Right cardiac atrium (tissue), 5 donors: ENCODE data around the gene ZNF516. TPM values are rescaled to one million over a fixed set of nuclear protein-coding genes. Genes with fewer than 3 reads are reported as not detected.

Experiments
- ATAC-seq, 2 donors: fragments of 200-7000 bp; cut with Tn5 transposase; one replicate each; pipeline versions ENCODE4 v1.8.0 to v1.9.1; 2020; ENCODE audit warnings: moderate library complexity in 2 of 2, mild to moderate bottlenecking in 1 of 2
- DNase-seq, 3 donors: peaks; one replicate each; pipeline ENCODE4 v3.0.0-alpha.2; 2020
- H3K27ac ChIP-seq: one replicate; pipeline ENCODE4 v1.5.1; 2013; ENCODE audit warnings: mild to moderate bottlenecking, low read length, control low read depth, moderate library complexity
- H3K27me3 ChIP-seq: one replicate; pipeline ENCODE4 v1.6.1; 2013; ENCODE audit not compliant: control insufficient read depth, insufficient read depth
- H3K4me1 ChIP-seq: one replicate; pipeline ENCODE4 v1.6.1; 2013; ENCODE audit warnings: low read length; ENCODE audit not compliant: control insufficient read depth, insufficient read depth
- H3K4me3 ChIP-seq: one replicate; pipeline ENCODE4 v1.5.1; 2013; ENCODE audit warnings: low read length, control low read depth
- H3K9me3 ChIP-seq: one replicate; pipeline ENCODE4 v1.6.1; 2013; ENCODE audit warnings: low read length; ENCODE audit not compliant: control insufficient read depth
- WGBS: extraction: QIAGEN DNeasy Blood & Tissue Kit; methylation state at CpG from one replicate; pipeline ENCODE4 v1.1.7; 2013; 5-methylcytosine and 5-hydroxymethylcytosine counted together
- intact Hi-C, 4 donors: fragments of 100-400 bp; cut with DNase I; formaldehyde crosslinking; loops; one replicate each; pipeline versions ENCODE4 v1.11.0 to v1.14.0; 2022 to 2023
- polyA plus RNA-seq: library from polyadenylated mRNA; stranded (reverse); fragments of 200-250 nt; gene quantifications from one replicate; pipeline ENCODE4 v1.2.3, GENCODE V29; 2013
- total RNA-seq, 4 donors: library from RNA; stranded (reverse); fragmentation: NEBNext Ultra II Directional; extraction: Animal tissue kit (Norgen Biotek cat#: 25700); gene quantifications; one replicate each; pipeline ENCODE4 v1.2.1, GENCODE V29; 2021
- donor health status: healthy with polysubstance abuse.
- donor health status: DM: no; HTN: yes; CAD: no.
- donor health status: DM: no; HTN: no; CAD: no.
- donor health status: DM: no; HTN: yes; CAD: no; lungs with severe emphysema.
- donor health status: DM: yes; HTN: yes; CAD: no.

ZNF516 gene
- total and polyA plus RNA-seq, 5 donors, result 4.8 to 16.2 (median 11.2) TPM

GRCh38 chr18:76376668-76377358, 118.2 kb downstream of the ZNF516 start:
- no peaks in the 10 kb centered on the region for H3K4me1 ChIP-seq
- no peaks in the 10 kb centered on the region for H3K27me3 ChIP-seq
- 88% methylated on average over 27 of the region's 27 CpGs for WGBS
- H3K27ac ChIP-seq, result no peak overlapping the region
- intact Hi-C loops, result no loop called here
- no peaks in the 10 kb centered on the region for H3K9me3 ChIP-seq
- ATAC-seq (no peak), DNase-seq (no peak)
- H3K4me3 ChIP-seq, result no peak overlapping the region

- no peaks in the 10 kb centered on the region for H3K9me3 ChIP-seq
- no peak overlapping the region for H3K4me3 ChIP-seq
- H3K27me3 ChIP-seq, result no peaks in the 10 kb centered on the region
- no peaks in the 10 kb centered on the region for H3K4me1 ChIP-seq
- H3K27ac ChIP-seq, result no peak overlapping the region
- DNase-seq (no peak), ATAC-seq (no peak)
- 92% methylated on average over 2 of the region's 2 CpGs for WGBS
- intact Hi-C loops, result no loop called here
Measured at GRCh38 chr18:76376225-76376624, 118.8 kb downstream of the ZNF516 start.

GRCh38 chr18:76374330-76375281, 120.4 kb downstream of the ZNF516 start:
- no peak overlapping the region for H3K4me3 ChIP-seq
- no peak for DNase-seq
- 74% methylated on average over 12 of the region's 12 CpGs for WGBS
- H3K27me3 ChIP-seq, result no peaks in the 10 kb centered on the region
- ATAC-seq, result no peak
- H3K4me1 ChIP-seq, result no peaks in the 10 kb centered on the region
- no peak overlapping the region for H3K27ac ChIP-seq
- intact Hi-C loops, result no loop called here
- H3K9me3 ChIP-seq, result no peaks in the 10 kb centered on the region

GRCh38 chr18:76373297-76373696, 121.7 kb downstream of the ZNF516 start:
- Histone ChIP-seq H3K4me1 (no peaks in the 10 kb centered on the region), H3K27ac (no peak overlapping the region), H3K4me3 (no peak overlapping the region), H3K9me3 (no peaks in the 10 kb centered on the region), H3K27me3 (no peaks in the 10 kb centered on the region)
- ATAC-seq (no peak), DNase-seq (no peak)
- intact Hi-C loops, result no loop called here
- WGBS, result 94% methylated on average over 5 of the region's 5 CpGs

GRCh38 chr18:76371301-76372203, 123.5 kb downstream of the ZNF516 start:
- H3K9me3 ChIP-seq, result no peaks in the 10 kb centered on the region
- no peaks in the 10 kb centered on the region for H3K4me1 ChIP-seq
- WGBS, result 95% methylated on average over 43 of the region's 43 CpGs
- no peak overlapping the region for H3K27ac ChIP-seq
- intact Hi-C loops, result no loop called here
- no peaks in the 10 kb centered on the region for H3K27me3 ChIP-seq
- ATAC-seq (no peak), DNase-seq (no peak)
- no peak overlapping the region for H3K4me3 ChIP-seq

- Histone ChIP-seq H3K4me3 (no peak overlapping the region), H3K27me3 (no peaks in the 10 kb centered on the region), H3K4me1 (no peaks in the 10 kb centered on the region), H3K27ac (no peak overlapping the region), H3K9me3 (no peaks in the 10 kb centered on the region)
- ATAC-seq (no peak), DNase-seq (no peak)
- WGBS, result 95% methylated on average over 10 of the region's 10 CpGs
- intact Hi-C loops, result no loop called here
Measured at GRCh38 chr18:76370686-76371085, 124.4 kb downstream of the ZNF516 start.

- H3K4me1 ChIP-seq, result no peaks in the 10 kb centered on the region
- DNase-seq (no peak), ATAC-seq (no peak)
- intact Hi-C loops, result no loop called here
- whole genome bisulfite sequencing, result 96% methylated on average over 12 of the region's 12 CpGs
- no peak overlapping the region for H3K4me3 ChIP-seq
- no peaks in the 10 kb centered on the region for H3K27me3 ChIP-seq
- H3K9me3 ChIP-seq, result no peaks in the 10 kb centered on the region
- H3K27ac ChIP-seq, result no peak overlapping the region
Measured at GRCh38 chr18:76370201-76370600, 124.8 kb downstream of the ZNF516 start.

GRCh38 chr18:76369791-76370190, 125.3 kb downstream of the ZNF516 start:
- H3K27me3 ChIP-seq, result no peaks in the 10 kb centered on the region
- H3K4me1 ChIP-seq, result no peaks in the 10 kb centered on the region
- H3K27ac ChIP-seq, result no peak overlapping the region
- DNase-seq, result no peak
- no peak overlapping the region for H3K4me3 ChIP-seq
- ATAC-seq, result no peak
- 96% methylated on average over 11 of the region's 11 CpGs for WGBS
- intact Hi-C loops, result no loop called here
- no peaks in the 10 kb centered on the region for H3K9me3 ChIP-seq

GRCh38 chr18:76368976-76369375, 126.1 kb downstream of the ZNF516 start:
- H3K27me3 ChIP-seq, result no peaks in the 10 kb centered on the region
- DNase-seq, result no peak
- H3K9me3 ChIP-seq, result no peaks in the 10 kb centered on the region
- 93% methylated on average over 5 of the region's 5 CpGs for WGBS
- intact Hi-C loops, result no loop called here
- H3K4me3 ChIP-seq, result no peak overlapping the region
- H3K27ac ChIP-seq, result no peak overlapping the region
- no peaks in the 10 kb centered on the region for H3K4me1 ChIP-seq
- ATAC-seq, result no peak

GRCh38 chr18:76368271-76368670, 126.8 kb downstream of the ZNF516 start:
- ATAC-seq, result no peak
- intact Hi-C loops, result no loop called here

More at GRCh38 chr18:76368271-76368670, 126.8 kb downstream of the ZNF516 start:
- no peaks in the 10 kb centered on the region for H3K9me3 ChIP-seq
- 80% methylated on average over 3 of the region's 3 CpGs for whole genome bisulfite sequencing
- no peak overlapping the region for H3K4me3 ChIP-seq
- no peaks in the 10 kb centered on the region for H3K27me3 ChIP-seq
- no peak overlapping the region for H3K27ac ChIP-seq
- no peaks in the 10 kb centered on the region for H3K4me1 ChIP-seq
- DNase-seq, result no peak
